Endothelial cell of umbilical vein (primary cell): ENCODE data around the gene GPATCH2L.

ENCODE experiments used
- GATA2 ChIP-seq: IDR thresholded peaks from 2 replicates; pipeline ENCODE4 v1.7.0; 2011; ENCODE audit warnings: low read depth, mild to moderate bottlenecking, moderate library complexity, mixed read lengths, low read length; ENCODE audit not compliant: insufficient read length, insufficient read depth
- MYC ChIP-seq: IDR thresholded peaks from one replicate; pipeline ENCODE4 v1.6.1; 2011; ENCODE audit warnings: mild to moderate bottlenecking, low read depth, low read length
- TF ChIP-seq, protein P1 (sequence below), 2 donors: IDR thresholded peaks; 1 replicate in 1 of 2; 2 replicates in 1 of 2; pipeline ENCODE4 v1.5.1; 2011; ENCODE audit warnings: low read length in 2 of 2, mild to moderate bottlenecking in 2 of 2, moderate library complexity in 2 of 2, control low read depth in 1 of 2, inconsistent platforms in 1 of 2, low read depth in 1 of 2; ENCODE audit not compliant: insufficient read depth in 1 of 2; ENCODE audit errors: extremely low read depth in 1 of 2

DNA sequence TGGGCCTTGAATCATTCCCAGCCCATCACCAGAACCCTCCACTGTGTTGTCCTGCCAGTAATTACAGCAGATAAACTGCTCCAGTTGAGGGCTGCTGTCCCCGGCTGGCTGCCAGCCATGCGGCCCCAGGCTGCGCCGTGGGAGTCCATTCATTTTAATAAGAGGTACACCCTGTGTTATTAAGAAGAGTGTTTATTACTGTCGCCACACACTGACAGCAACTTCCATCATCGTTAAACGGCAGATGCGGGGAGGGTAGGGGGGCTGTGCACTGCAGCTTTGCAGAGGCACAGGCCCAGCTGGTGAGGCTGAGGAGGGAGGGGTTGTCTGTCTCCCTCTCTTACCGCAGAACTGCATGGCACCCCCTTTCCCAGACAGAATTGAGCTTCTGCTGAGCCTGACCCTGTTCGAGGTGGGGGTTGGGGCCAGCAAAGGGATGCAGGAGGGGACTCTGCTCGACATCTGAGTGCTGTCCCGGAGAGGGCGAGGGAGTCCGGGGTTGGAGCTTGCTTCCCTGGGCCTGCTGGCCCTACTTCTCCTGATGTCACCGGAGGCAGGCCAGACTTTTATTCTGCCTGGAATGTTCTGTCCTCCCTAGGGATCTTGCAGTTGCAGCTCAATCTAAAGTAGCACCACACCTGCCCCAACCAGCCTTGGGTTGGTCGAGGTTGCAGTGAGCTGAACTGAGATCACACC is 33.8 kb upstream of the GPATCH2L start:
- TF ChIP-seq, protein P1, sequence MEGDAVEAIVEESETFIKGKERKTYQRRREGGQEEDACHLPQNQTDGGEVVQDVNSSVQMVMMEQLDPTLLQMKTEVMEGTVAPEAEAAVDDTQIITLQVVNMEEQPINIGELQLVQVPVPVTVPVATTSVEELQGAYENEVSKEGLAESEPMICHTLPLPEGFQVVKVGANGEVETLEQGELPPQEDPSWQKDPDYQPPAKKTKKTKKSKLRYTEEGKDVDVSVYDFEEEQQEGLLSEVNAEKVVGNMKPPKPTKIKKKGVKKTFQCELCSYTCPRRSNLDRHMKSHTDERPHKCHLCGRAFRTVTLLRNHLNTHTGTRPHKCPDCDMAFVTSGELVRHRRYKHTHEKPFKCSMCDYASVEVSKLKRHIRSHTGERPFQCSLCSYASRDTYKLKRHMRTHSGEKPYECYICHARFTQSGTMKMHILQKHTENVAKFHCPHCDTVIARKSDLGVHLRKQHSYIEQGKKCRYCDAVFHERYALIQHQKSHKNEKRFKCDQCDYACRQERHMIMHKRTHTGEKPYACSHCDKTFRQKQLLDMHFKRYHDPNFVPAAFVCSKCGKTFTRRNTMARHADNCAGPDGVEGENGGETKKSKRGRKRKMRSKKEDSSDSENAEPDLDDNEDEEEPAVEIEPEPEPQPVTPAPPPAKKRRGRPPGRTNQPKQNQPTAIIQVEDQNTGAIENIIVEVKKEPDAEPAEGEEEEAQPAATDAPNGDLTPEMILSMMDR (IDR thresholded peaks at IDR 0.05; ENCODE audit: extremely low read depth in 1 of 2, insufficient read depth in 1 of 2, low read depth in 1 of 2, low read length in 2 of 2) = no peak
- no peak for TF ChIP-seq GATA2
- no peak for TF ChIP-seq MYC
